Keratinocyte (primary cell): ENCODE data around the gene SRGN.

Experiments used
- CTCF ChIP-seq, 3 experiments: IDR thresholded peaks in 1 of 3; conservative IDR thresholded peaks in 1 of 3; optimal IDR thresholded peaks in 1 of 3; 2 replicates in 2 of 3; 3 replicates in 1 of 3; pipeline versions ENCODE3 to v1.5.1; 2011; ENCODE audit warnings: low read length in 3 of 3, mild to moderate bottlenecking in 3 of 3, moderate library complexity in 2 of 3, control low read depth in 1 of 3, inconsistent platforms in 1 of 3; ENCODE audit not compliant: insufficient read depth in 2 of 3; ENCODE audit errors: extremely low read depth in 1 of 3
- EZH2 ChIP-seq: IDR thresholded peaks from one replicate; pipeline ENCODE4 v1.6.1; 2012; ENCODE audit warnings: inconsistent platforms, mild to moderate bottlenecking, low read length, moderate library complexity

GRCh38 chr10:69055241-69055640 lies 32.7 kb upstream of the SRGN start:
- TF ChIP-seq CTCF (optimal IDR thresholded peaks at IDR 0.05 in 1 of 3, IDR thresholded peaks at IDR 0.05 in 1 of 3, conservative IDR thresholded peaks at IDR 0.05 in 1 of 3; ENCODE audit: extremely low read depth in 1 of 3, insufficient read depth in 2 of 3, low read length in 3 of 3) (no peak), EZH2 (no peak)
